GM13977 (cell line): ENCODE measurements around the gene ACSL1.
"Not testable (repeated sequence)": the region's sequence is repeated elsewhere in the genome, so short reads cannot be mapped to it uniquely, and the experiment has no call there.

ENCODE experiments used
- DNase-seq: peaks from one replicate; pipeline ENCODE4 v3.0.0; 2012; ENCODE audit warnings: low spot score
- CTCF ChIP-seq: IDR thresholded peaks from 2 replicates; pipeline ENCODE4 v1.5.1; 2012; ENCODE audit warnings: mild to moderate bottlenecking, control low read depth; ENCODE audit not compliant: insufficient read depth; ENCODE audit errors: extremely low read depth, missing control alignments
- in situ Hi-C: fragments of 300-500 bp; cut with MboI; formaldehyde crosslinking; loops from one replicate; pipeline ENCODE4 v1.12.0; 2022; ENCODE audit warnings: low sequenced_read_pairs, low pct_unique_long_range_greater_than_20kb, mixed read lengths, inconsistent platforms; ENCODE audit not compliant: unreplicated experiment

The ACSL1 gene

GRCh38 chr4:184845367-184846021, 19.7 kb upstream of the ACSL1 start:
- no peak for TF ChIP-seq CTCF
- DNase-seq, result no peak
- in situ Hi-C loops, result no loop called here

DNA sequence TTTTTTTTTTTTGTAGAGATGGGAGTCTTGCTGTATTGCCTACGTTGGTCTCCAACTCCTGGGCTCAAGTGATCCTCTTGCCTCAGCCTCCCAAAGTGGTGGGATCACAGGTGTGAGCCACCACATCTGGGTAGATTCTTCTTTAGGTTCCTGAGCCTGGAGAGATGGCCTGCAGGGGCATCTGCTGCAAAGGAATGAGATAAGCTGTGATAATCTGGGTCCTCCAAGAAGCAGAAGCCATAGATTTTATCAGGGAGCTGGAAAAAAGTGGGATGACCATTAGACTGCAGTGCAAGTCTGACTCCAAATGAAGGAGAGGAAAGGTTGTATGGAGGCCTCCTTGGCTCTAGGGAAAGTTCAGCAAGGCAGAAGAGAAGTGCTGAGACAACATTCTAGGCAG, 19.0 kb upstream of the ACSL1 start:
- TF ChIP-seq CTCF, result no peak
- no peak for DNase-seq
- in situ Hi-C loops, result no loop called here

- no peak for DNase-seq
- TF ChIP-seq CTCF, result no peak
- in situ Hi-C loops, result no loop called here
Observed at GRCh38 chr4:184843984-184844554, 18.3 kb upstream of the ACSL1 start.

DNA sequence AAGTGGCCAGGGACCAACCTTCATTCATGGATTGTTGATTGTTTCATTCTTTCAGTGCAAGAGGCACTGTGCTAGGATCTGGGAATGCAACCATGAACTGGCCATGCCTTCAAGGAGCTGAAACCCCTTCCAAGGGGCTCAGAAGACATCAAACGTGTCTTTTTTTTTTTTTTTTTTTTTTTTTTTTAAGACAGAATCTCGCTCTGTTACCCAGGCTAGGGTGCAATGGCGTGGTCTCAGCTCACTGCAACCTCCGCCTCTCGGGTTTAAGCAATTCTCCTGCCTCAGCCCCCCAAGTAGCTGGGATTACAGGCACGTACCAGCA, 13.3 kb upstream of the ACSL1 start:
- in situ Hi-C loops, DNase-seq: not testable (repeated sequence)

DNA sequence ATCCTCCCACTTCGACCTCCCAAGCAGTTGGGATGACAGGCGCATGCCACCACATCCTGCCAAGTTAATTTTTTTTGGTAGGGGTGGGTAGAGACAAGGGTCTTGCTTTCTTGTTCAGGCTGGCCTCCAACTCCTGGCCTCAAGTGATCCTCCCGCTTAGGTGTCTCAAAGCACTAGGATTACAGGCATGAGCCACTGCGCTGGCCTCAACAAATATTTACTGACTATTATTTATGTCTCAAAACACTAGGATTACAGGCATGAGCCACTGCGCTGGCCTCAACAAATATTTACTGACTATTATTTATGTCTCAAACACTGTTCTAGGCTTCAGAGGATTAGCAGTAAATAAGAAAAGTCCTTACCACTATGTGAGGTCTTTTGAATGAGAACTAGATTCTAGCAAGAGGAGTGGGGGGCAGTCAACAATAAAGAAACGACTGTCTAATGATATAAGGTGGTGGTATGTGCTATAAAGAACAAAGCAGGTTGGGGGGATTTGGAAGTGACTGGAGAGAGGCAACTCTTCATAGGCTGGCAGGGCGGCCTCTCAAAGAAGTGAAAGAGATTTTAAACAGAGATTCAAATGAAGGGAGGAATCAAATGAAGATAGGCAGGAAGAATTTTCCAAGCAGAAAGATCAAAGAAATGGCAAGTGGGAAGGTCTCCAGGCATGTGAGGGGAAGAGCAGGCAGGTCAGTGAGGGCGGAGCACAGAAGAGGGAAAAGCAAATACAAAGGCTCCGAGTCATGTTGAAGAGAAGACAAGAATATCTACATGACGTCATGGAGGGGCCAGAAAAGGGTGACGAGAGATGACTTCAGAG, 12.7 kb upstream of the ACSL1 start:
- TF ChIP-seq CTCF, result no peak
- in situ Hi-C loops, result no loop called here
- DNase-seq, result no peak

- in situ Hi-C loops, result no loop called here
- no peak for TF ChIP-seq CTCF
- no peak for DNase-seq
Observed at GRCh38 chr4:184836613-184837012, 10.8 kb upstream of the ACSL1 start.
